Mononuclear cell (primary cell): Measurements from ENCODE around the gene SOBP. TPM values are rescaled to one million over a fixed set of nuclear protein-coding genes. Genes with fewer than 3 reads are reported as not detected.

Experiments used
- H3K27me3 ChIP-seq: 2 replicates; pipeline ENCODE4 v1.6.0; 2011; ENCODE audit warnings: low read length, control low read depth; ENCODE audit not compliant: insufficient read depth
- H3K4me1 ChIP-seq: 2 replicates; pipeline ENCODE4 v1.5.1; 2011; ENCODE audit warnings: mild to moderate bottlenecking, low read length, control low read depth; ENCODE audit not compliant: insufficient read depth
- H3K4me3 ChIP-seq: 2 replicates; pipeline ENCODE4 v1.5.1; 2011; ENCODE audit warnings: mild to moderate bottlenecking, low read length, moderate library complexity
- H3K9me3 ChIP-seq: 2 replicates; pipeline ENCODE4 v1.5.1; 2011; ENCODE audit warnings: low read depth, mild to moderate bottlenecking, control low read depth, low read length
- total RNA-seq: library from RNA; depleted of rRNA; stranded (reverse); fragments of >200 nt; gene quantifications from one replicate; pipeline ENCODE4 v1.2.3, GENCODE V29; 2012

The SOBP gene
- total RNA-seq, 1 donor = 0.10 TPM

DNA sequence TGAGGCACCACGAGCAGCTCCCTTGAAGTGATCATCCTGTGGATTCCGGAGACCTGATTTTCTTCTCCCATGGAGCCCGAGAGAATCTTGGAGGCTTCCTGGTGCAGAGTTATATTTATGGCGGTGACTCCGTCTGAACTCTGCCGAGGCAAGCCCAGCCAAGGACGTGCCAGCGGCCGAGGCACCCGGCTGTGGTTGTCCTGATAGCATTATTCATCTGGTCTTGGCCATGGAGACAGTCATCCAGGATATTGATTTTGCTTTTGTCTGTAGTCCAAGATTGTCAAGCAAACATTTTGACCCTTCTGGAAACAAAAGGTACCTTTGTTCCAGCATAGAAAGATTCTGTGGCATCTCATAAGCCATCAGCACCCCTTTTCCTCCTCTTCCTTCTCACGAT lies 170.9 kb downstream of the SOBP start:
- H3K27me3 ChIP-seq = no peaks in the 10 kb centered on the region
- H3K4me1 ChIP-seq = peaks cover 34% of the 10 kb centered on the region
- no peaks in the 10 kb centered on the region for H3K9me3 ChIP-seq
- H3K4me3 ChIP-seq = no peak overlapping the region

DNA sequence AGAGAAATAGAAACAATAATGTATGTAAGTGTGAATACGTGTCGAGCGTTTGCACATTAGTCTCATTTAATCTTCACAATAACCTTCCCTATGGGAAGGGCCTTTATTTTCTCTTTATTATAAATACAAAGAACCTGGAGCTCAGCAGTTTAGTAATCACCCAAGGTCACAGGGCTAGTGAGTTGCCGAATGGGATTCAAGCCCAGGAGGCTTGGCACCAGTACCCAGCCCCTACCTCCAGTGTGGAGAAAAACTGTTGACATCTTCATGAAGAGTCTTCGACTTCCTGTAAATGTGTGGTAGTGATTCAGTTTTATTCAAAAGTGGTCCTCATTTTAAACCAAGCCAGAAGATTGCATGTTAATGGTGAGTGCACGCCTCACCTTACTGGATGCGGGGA lies 171.4 kb downstream of the SOBP start:
- Histone ChIP-seq H3K4me3 (no peak overlapping the region), H3K27me3 (no peaks in the 10 kb centered on the region), H3K9me3 (no peaks in the 10 kb centered on the region), H3K4me1 (peaks cover 29% of the 10 kb centered on the region)

DNA sequence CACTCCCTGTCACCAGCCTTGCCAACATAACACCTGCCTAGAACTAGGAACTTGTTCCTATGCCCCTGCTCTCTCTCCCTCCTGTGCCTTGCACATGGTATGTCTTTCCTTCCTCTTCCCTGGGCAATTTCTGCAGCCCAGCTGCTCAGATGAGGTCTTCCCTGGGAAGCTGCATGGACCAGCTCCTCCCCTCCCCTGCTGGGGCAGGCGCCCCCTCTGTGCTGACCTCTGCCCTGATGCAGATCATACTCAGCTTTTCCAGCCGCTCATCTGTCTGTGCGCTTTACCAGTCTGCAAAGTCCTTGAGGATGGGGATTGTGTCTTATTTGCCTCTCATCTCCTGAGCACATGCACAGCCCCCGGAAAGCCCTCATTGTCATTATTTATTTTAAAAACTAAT lies 172.4 kb downstream of the SOBP start:
- H3K4me3 ChIP-seq = no peak overlapping the region
- H3K27me3 ChIP-seq = no peaks in the 10 kb centered on the region
- peaks cover 19% of the 10 kb centered on the region for H3K4me1 ChIP-seq
- H3K9me3 ChIP-seq = no peaks in the 10 kb centered on the region

DNA sequence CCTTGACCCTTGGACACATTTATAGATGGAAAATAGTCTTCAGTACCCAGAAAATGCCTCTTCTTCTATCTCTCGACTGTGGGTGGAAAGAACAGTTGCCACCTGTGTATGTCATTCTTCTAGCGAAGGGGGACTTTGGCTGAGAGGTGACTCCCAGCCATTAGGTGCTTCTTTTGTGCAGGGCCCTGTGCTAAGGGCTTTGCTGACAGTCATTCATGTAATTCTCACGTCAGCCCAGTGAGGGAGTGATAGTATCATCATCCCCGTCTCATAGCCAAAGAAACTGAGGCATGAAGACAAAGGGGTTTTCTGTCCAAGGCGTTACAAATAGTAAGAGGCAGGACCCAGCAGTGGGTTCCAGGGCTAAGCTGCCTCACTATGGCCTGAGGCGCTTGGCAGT lies 173.4 kb downstream of the SOBP start:
- Histone ChIP-seq H3K27me3 (no peaks in the 10 kb centered on the region), H3K9me3 (no peaks in the 10 kb centered on the region), H3K4me1 (peaks cover 10% of the 10 kb centered on the region), H3K4me3 (no peak overlapping the region)

DNA sequence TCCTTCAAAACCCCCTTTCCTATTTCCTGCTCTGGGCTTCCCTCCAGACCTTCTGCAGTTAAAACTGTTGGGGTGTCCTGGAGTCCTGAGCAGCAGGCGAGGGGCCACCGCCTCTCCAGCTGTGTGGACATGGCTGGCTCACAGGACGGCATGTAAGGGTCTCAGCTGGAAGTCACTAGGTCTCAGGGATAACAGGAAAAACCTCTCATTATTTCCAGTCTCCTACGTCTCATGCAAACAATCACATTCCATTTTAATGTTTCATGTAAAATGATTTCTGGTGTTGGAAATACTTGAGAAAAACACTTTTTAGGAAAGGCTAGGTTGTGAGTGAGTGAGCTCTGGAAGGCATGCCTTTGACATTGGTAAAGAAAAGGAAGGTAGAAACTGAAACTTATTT lies 175.5 kb downstream of the SOBP start:
- H3K4me3 ChIP-seq = no peak overlapping the region
- H3K4me1 ChIP-seq = peaks cover 16% of the 10 kb centered on the region
- H3K27me3 ChIP-seq = no peaks in the 10 kb centered on the region
- H3K9me3 ChIP-seq = no peaks in the 10 kb centered on the region

DNA sequence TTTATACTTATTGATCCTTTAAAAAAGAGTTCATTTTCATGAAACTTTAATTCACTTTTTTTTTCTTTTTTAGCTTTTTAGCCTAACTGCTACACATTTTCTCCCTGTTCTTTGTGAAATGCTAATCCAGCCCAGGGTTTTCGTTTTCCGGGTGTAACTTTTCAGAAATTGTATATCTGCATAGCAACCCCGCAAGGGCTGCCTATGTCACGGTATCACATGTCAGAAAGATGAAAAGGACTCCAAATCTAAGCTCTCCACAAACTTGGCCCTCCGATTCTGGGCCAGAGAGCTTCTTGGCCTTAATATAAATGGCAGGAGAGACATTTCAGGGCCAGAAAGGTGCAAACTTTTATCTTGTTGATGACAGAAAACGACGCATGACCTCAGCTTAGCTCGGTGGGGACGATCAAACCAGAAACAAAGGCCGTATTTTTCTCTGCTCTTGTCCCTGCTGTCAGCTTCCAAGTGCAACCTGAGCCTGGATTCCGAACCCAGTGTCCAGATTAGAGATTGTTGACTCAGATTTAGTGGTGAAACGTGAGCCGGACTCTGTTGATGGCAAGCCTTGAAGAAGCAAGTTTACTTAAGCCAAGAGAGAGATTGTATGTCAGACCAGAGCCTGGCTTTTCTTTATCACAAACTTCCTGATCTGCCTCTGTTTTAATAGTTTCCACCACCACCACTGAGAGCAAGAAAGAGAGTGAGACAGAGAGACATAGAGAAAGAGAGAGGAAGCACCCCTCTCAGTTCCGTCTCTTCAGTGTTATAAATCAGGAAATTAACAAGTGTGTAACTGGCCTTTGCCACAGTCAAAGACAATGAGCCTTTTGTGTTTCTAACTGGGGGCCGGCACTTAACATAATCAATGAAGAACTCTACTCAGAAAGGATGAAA lies 176.4 kb downstream of the SOBP start:
- Histone ChIP-seq H3K4me3 (no peak overlapping the region), H3K9me3 (no peaks in the 10 kb centered on the region), H3K27me3 (no peaks in the 10 kb centered on the region), H3K4me1 (peaks cover 26% of the 10 kb centered on the region)

DNA sequence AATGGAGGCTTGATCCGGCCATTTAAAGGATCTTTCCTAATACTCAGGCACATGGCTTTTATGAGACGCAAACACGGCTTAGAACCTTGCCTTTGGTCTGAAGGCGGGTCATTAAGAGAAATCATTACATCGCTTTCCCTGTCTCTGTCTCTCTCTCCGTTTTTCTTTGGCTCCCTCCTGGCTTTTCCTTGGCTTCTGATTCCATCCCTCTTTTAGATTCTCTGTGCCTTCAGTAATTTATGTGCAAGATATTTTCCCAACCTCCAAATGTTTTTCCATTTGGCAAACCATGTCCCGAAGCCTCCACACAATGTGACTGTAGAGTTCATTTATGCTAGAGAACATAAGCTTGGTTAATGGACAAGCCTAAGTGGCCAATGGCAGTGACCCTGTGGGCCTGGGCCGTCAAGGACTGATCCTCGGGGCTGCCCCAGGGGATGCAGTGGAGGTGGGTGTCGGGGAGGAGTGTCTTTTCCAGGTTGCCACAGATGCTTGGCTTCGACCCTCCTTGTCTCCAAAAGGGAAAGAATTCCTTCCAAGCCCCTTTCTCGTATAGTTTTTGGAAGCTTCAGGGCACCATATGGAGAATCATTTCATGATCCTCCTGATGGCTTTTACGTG lies 177.2 kb downstream of the SOBP start:
- Histone ChIP-seq H3K9me3 (no peaks in the 10 kb centered on the region), H3K27me3 (no peaks in the 10 kb centered on the region), H3K4me3 (no peak overlapping the region), H3K4me1 (peaks cover 30% of the 10 kb centered on the region)

DNA sequence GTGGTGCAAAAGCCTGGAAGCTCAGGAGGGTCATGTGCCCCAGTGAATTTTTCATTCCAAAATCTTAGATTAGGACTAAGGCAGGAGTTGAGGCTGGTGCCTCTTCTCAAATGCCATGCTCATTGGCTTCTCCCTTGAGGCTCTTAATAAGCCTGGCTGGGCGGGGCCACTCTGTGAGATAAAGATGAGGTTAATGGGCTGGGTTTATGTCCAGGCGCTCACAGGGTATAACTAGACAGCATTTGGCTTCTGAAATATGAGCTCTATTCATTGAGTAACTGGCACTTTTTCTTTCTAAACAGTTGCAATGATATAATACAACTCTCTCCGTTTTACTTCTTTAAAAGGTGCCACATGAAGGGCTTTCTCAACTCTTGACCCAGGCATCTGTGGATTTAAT lies 177.9 kb downstream of the SOBP start:
- Histone ChIP-seq H3K9me3 (no peaks in the 10 kb centered on the region), H3K27me3 (no peaks in the 10 kb centered on the region), H3K4me3 (no peak overlapping the region), H3K4me1 (peaks cover 30% of the 10 kb centered on the region)

DNA sequence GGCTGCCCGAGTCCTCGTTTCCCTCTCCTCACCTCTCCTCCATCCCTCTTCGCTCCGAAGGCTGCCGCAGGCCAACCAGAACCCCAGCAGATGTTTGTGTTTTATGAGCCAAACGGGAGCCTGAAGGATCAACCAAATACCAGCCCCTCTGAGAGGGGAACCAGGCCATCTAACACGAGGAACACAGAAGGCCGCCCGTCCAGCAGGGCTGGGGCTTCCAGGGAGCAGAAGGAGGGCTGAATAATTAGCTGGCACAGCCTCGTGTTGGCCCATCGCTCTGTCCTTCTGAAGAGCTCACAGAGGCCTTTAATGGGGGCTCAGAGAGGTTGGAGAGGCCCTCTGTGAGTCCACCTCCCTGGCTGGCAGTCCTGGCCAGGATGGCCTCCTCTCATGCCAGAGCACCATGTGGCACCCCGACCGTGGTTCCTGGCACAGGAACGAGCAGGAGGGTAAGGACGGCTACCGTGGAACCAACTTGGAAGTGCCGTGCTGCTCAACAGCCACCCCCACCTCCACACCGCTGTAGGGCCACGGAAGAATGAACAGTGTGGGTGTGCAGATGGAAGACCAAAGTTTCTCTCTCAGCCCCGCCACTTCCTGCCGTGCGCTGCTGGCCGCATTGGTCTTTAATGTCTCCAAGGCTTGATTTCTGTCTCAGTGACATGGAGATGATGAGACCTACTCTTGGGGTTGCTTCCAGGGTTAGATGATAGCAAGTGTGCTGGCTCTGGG lies 179.0 kb downstream of the SOBP start:
- H3K27me3 ChIP-seq = no peaks in the 10 kb centered on the region
- no peak overlapping the region for H3K4me3 ChIP-seq
- H3K9me3 ChIP-seq = no peaks in the 10 kb centered on the region
- H3K4me1 ChIP-seq = peaks cover 30% of the 10 kb centered on the region

DNA sequence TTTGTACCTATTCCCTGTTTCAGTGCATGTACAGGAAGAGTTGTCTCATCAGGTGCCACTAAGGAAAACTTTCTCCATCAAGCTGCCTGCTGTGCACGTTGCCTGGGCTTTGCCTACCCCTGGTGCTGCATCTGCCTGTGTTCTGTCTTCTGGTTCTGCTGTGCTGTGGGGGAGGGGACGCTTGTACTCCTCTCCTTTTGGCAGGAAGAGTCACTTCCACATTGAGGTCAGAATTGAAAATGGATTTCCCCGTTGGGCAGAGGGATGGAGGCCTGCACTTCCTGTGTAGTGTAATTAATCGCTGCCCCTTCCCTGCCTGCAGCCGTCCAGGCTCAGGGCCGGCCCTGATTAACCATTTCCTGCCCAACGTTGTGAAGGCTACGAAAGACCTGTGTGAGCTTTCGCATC lies 180.9 kb downstream of the SOBP start:
- Histone ChIP-seq H3K4me1 (peaks cover 37% of the 10 kb centered on the region), H3K27me3 (no peaks in the 10 kb centered on the region), H3K9me3 (no peaks in the 10 kb centered on the region), H3K4me3 (no peak overlapping the region)

DNA sequence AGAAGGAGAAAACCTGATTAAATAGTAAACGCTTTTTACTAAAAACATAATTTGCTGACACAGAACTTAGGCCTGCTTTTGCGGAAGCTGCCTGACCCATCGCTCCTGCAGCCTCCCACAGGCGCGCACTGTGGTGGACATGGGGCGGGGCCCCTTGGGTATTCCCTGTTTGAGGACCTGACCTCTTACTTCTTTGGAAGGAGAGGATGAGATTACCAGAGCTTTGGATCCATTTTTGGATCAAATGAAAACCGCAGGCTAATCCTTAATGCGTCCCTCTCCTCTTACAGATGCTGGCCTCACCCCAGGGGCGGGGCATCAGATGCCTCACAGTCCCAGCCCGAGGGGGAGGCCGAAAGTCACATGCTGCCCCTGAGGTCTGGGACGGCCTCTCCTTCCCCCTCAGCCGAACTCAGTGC lies 183.2 kb downstream of the SOBP start:
- no peaks in the 10 kb centered on the region for H3K27me3 ChIP-seq
- no peak overlapping the region for H3K4me3 ChIP-seq
- peaks cover 37% of the 10 kb centered on the region for H3K4me1 ChIP-seq
- H3K9me3 ChIP-seq = no peaks in the 10 kb centered on the region

DNA sequence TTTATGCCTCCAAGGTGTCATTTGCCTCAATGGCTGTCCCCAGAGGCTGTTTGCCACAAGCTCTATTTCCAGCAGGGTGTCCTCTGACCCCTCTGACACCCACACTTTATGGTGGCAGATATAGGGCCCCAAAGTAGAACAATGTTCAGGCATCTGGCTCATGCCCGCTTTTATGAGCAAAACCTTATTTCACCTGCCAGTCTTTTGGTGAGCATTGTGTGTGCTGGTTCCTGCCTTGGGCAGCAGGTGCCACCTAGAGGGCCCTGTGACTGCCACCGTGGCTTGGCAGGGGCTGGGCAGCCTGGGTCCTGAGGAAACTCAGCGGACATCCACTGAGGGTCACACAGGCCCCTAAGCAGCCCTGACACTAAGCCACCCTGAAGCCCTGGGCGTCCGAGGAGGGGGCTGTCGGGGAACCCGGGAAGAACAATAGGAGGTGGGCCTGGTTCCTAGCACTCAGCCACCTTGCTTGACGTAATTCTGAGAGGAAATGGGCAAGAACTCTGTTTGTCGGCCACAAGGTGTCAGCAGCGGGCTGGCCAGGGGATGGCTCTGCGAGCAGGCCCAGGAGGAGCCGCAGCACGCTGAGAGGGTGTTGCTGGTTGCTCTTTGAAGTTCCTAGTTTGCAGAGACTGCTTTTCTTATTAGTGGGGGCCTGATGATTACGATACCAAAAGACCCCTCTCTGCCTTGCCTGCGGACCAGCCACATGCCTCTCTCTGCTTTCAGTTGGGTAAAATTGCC lies 185.2 kb downstream of the SOBP start:
- Histone ChIP-seq H3K4me3 (no peak overlapping the region), H3K27me3 (no peaks in the 10 kb centered on the region), H3K9me3 (no peaks in the 10 kb centered on the region), H3K4me1 (peaks cover 23% of the 10 kb centered on the region)

DNA sequence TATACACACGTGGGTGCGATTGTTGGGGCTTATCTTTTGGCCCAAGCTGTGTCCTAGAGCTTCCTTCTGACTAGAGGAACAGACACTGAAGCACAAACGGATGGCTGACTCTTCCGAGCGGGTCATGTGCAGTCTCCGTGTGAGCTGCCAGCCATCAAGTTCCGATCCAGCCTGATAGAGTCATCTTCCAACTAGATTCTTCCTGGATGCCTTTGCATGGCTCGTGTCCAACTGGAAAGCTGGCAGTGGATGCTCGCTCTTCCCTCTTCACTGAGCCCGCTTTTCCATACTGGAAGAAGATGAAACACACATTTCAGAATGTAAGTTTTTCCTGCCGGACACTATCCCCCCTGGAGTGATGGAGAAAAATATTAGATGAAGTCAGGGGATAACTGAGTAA lies 186.1 kb downstream of the SOBP start:
- Histone ChIP-seq H3K9me3 (no peaks in the 10 kb centered on the region), H3K4me3 (no peak overlapping the region), H3K27me3 (no peaks in the 10 kb centered on the region), H3K4me1 (peaks cover 14% of the 10 kb centered on the region)

DNA sequence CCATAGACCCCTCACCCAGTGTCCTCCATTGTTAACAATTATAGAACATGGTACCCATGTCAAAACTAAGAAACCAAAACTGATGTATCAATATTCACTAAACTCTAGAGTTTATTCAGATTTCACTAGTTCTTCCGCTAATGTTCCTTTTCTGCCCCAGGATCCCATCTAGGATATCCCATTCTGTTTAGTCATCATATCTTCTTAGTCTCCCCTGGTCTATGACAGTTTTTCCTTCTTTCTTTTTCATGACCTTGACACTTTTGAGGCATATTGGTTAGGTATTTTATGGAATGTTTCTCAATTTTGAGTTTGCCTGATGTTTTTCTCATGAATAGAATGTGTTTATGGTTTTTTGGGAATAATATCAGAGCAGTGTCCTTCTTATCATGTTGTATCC lies 187.5 kb downstream of the SOBP start:
- no peaks in the 10 kb centered on the region for H3K9me3 ChIP-seq
- H3K27me3 ChIP-seq = no peaks in the 10 kb centered on the region
- H3K4me3 ChIP-seq = no peak overlapping the region
- peaks cover 6% of the 10 kb centered on the region for H3K4me1 ChIP-seq

DNA sequence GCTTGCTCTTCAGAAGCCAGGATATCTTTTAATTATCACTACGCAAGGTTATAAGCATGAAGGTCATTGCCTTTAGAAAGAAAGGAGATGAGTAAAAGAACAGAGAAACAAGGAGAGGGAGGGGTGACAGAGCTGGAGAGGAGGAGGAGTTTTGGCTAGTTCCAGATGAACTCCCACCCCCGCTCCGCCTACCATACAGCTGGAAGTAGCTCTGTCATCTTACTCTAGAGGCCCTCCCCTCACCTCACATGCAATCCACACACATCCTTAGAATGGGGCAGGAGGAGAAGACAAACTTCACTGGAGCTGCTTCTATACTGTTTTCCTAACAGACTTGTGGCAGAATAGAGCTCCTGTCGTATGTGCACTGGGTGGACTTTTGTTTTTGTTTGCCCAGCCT lies 189.5 kb downstream of the SOBP start:
- Histone ChIP-seq H3K4me3 (no peak overlapping the region), H3K9me3 (no peaks in the 10 kb centered on the region), H3K27me3 (no peaks in the 10 kb centered on the region), H3K4me1 (peaks cover 6% of the 10 kb centered on the region)
